ENCODE data around the gene PDE6B. TPM values are rescaled to one million over a fixed set of nuclear protein-coding genes. Genes with fewer than 3 reads are reported as not detected.

The PDE6B gene
- total RNA-seq, 1 experiment from 2014 or later, result 10.8 TPM

GRCh38 chr4:655464-656151, 30.2 kb downstream of the PDE6B start:
- Histone ChIP-seq H3K4me2 (ENCODE audit: insufficient read depth, insufficient read length, low read length) (no peak overlapping the region), H3K4ac (ENCODE audit: low read depth, low read length) (no peak overlapping the region), H2BK120ac (ENCODE audit: low read depth, low read length, poor library complexity, severe bottlenecking) (no peak overlapping the region), H4K20me1 (ENCODE audit: control insufficient read depth, insufficient read depth, insufficient read length) (no peaks in the 10 kb centered on the region), H4K8ac (replicated peaks; ENCODE audit: insufficient read length, low read depth, low read length) (no peak overlapping the region), H3K79me1 (ENCODE audit: insufficient read depth, low read depth, low read length, poor library complexity, severe bottlenecking) (no peaks in the 10 kb centered on the region), H3T11ph (ENCODE audit: low read length) (no peak overlapping the region), H3K23me2 (ENCODE audit: insufficient read length, low read depth, low read length, poor library complexity, severe bottlenecking) (no peaks in the 10 kb centered on the region), H2BK5ac (ENCODE audit: insufficient read length, low read length) (no peak overlapping the region), H3K27ac (ENCODE audit: insufficient read length, low read depth, low read length) (no peak overlapping the region), H2AK5ac (ENCODE audit: insufficient read length, low read length) (no peak overlapping the region), H4K5ac (ENCODE audit: insufficient read length, low read depth, low read length) (no peak overlapping the region), H3K9ac (ENCODE audit: extremely low read depth, insufficient read length, low read length) (no peak overlapping the region), H3K9me3 (ENCODE audit: control insufficient read depth, low read depth, low read length) (no peaks in the 10 kb centered on the region), H3K14ac (ENCODE audit: insufficient read depth, low read length) (no peak overlapping the region; the same call in 1 of the 2 replicates), H2AFZ (ENCODE audit: low read length) (no peak overlapping the region), H3K27me3 (ENCODE audit: insufficient read depth, low read length) (no peaks in the 10 kb centered on the region), H4K91ac (ENCODE audit: insufficient read length, low read depth, low read length) (no peak overlapping the region), H3K4me1 (ENCODE audit: insufficient read depth, low read length) (no peaks in the 10 kb centered on the region), H3K79me2 (ENCODE audit: insufficient read depth, low read length) (no peaks in the 10 kb centered on the region), H3K23ac (ENCODE audit: insufficient read length, low read depth, low read length) (no peak overlapping the region), H2BK15ac (ENCODE audit: low read depth, low read length) (no peak overlapping the region), H2BK12ac (ENCODE audit: insufficient read length, low read depth, low read length) (no peak overlapping the region), H2BK20ac (ENCODE audit: low read depth, low read length, poor library complexity, severe bottlenecking) (no peak overlapping the region), H3K56ac (ENCODE audit: insufficient read length, low read depth, low read length) (no peak overlapping the region), H3K18ac (ENCODE audit: insufficient read length, low read depth, low read length) (no peak overlapping the region)
- Mint-ChIP-seq H3K27me3 (ENCODE audit: low read depth) (peaks cover 2% of the 10 kb centered on the region), H3K36me3 (ENCODE audit: insufficient read depth in 1 of 3, low read depth in 3 of 3) (no peaks in the 10 kb centered on the region; a peak in 2 of 7 replicates), H3K4me3 (no peak overlapping the region), H3K27ac (no peak overlapping the region; a peak in 1 of 7 replicates), H3K4me1 (peaks cover 0 to 6% of the 10 kb centered on the region in 2 experiments; a peak in 2 of 4 replicates), H3K9me3 (no peaks in the 10 kb centered on the region; a peak in 1 of 5 replicates)
- WGBS (ENCODE audit: extremely low coverage, insufficient read length, low lambda C conversion rate), result no CpG with 5 or more reads among the region's 26 CpGs
- TF ChIP-seq CTCF (conservative IDR thresholded peaks at IDR 0.05), result no peak
- no peak for DNase-seq

All from H9 (cell line).